ENCODE measurements around the gene ACBD4. TPM values are rescaled to one million over a fixed set of nuclear protein-coding genes. Genes with fewer than 3 reads are reported as not detected.

ACBD4 gene
- total and polyA plus RNA-seq, 2 of the 13 experiments (the other 11 are each of a cell fraction or from before 2014, with no cell fraction given), result 16.1 to 26.9 TPM

- TF ChIP-seq ZNF773 (CRISPR knock-in tag; IDR thresholded peaks at IDR 0.05; ENCODE audit: borderline replicate concordance) (0 out of 2 replicates have a peak, but pooled peaks have one; percentile 65), EED (CRISPR knock-in tag; IDR thresholded peaks at IDR 0.05) (no peak; the same call in 1 of the 2 replicates), SMAD9 (CRISPR knock-in tag; IDR thresholded peaks at IDR 0.05) (no peak), ZZZ3 (CRISPR knock-in tag; IDR thresholded peaks at IDR 0.05; ENCODE audit: borderline replicate concordance) (peak; percentile 66; the same call in 1 of the 2 replicates), THAP11 (CRISPR knock-in tag; IDR thresholded peaks at IDR 0.05) (peak; percentile 54; the same call in 1 of the 2 replicates), DMTF1 (CRISPR knock-in tag; IDR thresholded peaks at IDR 0.05) (no peak), MXD1 (CRISPR knock-in tag; IDR thresholded peaks at IDR 0.05) (peak; percentile 69; the same call in 1 of the 2 replicates), HOXD1 (CRISPR knock-in tag; IDR thresholded peaks at IDR 0.05) (peak; percentile 80), ZNF512 (CRISPR knock-in tag; IDR thresholded peaks at IDR 0.05) (no peak), ZNF614 (CRISPR knock-in tag; IDR thresholded peaks at IDR 0.05; ENCODE audit: borderline replicate concordance) (peak; percentile 11; the same call in 1 of the 2 replicates), CHCHD3 (CRISPR knock-in tag; IDR thresholded peaks at IDR 0.05) (0 out of 2 replicates have a peak, but pooled peaks have one; percentile 57), REL (CRISPR knock-in tag; conservative IDR thresholded peaks at IDR 0.05) (0 out of 2 replicates have a peak, but pooled peaks have one; percentile 69), ZNF605 (CRISPR knock-in tag; IDR thresholded peaks at IDR 0.05) (peak; percentile 78; the same call in 1 of the 2 replicates), CERS6 (CRISPR knock-in tag; IDR thresholded peaks at IDR 0.05) (no peak), GRHL1 (CRISPR knock-in tag; conservative IDR thresholded peaks at IDR 0.05) (no peak), ELF4 (CRISPR knock-in tag; IDR thresholded peaks at IDR 0.05; ENCODE audit: borderline replicate concordance) (no peak), ZMAT3 (CRISPR knock-in tag; conservative IDR thresholded peaks at IDR 0.05) (peak; percentile 77), ZNF34 (CRISPR knock-in tag; IDR thresholded peaks at IDR 0.05; ENCODE audit: borderline replicate concordance) (peak; percentile 72; the same call in 1 of the 2 replicates), RBM22 (optimal IDR thresholded peaks at IDR 0.05; ENCODE audit: low read length) (no peak), MAX (IDR thresholded peaks at IDR 0.05) (no peak), PAF1 (CRISPR knock-in tag; IDR thresholded peaks at IDR 0.05) (no peak), POLR2AphosphoS2 (IDR thresholded peaks at IDR 0.05; ENCODE audit: low read depth, low read length) (no peak)
These were observed 2.7 kb upstream of the ACBD4 start (continued) for GRCh38 chr17:45132572-45133463.
